NCI-H226 (cell line): ENCODE data around the gene RTN4RL1.
"Not testable (repeated sequence)": the region's sequence is repeated elsewhere in the genome, so short reads cannot be mapped to it uniquely, and the experiment has no call there.

Experiments used
- DNase-seq: peaks from one replicate; pipeline ENCODE4 v3.0.0-alpha.2; 2015

RTN4RL1 gene

GRCh38 chr17:1997927-1998742 is 27.0 kb downstream of the RTN4RL1 start:
- DNase-seq: no peak

- no peak for DNase-seq
Observed at GRCh38 chr17:1997289-1997926, 27.7 kb downstream of the RTN4RL1 start.

GRCh38 chr17:1996800-1997288 is 28.3 kb downstream of the RTN4RL1 start:
- no peak for DNase-seq

- no peak for DNase-seq
Observed at GRCh38 chr17:1995907-1996799, 29.0 kb downstream of the RTN4RL1 start.

- DNase-seq: no peak
Observed at GRCh38 chr17:1995321-1995892, 29.7 kb downstream of the RTN4RL1 start.

- no peak for DNase-seq
Observed at GRCh38 chr17:1994707-1995106, 30.4 kb downstream of the RTN4RL1 start.

- no peak for DNase-seq
Observed at GRCh38 chr17:1992541-1992940, 32.6 kb downstream of the RTN4RL1 start.

GRCh38 chr17:1989135-1989534 is 36.0 kb downstream of the RTN4RL1 start:
- peak; percentile 87 for DNase-seq

- no peak for DNase-seq
Observed at GRCh38 chr17:1986783-1987451, 38.2 kb downstream of the RTN4RL1 start.

GRCh38 chr17:1985686-1986085 is 39.4 kb downstream of the RTN4RL1 start:
- peak; percentile 37 for DNase-seq

GRCh38 chr17:1985093-1985492 is 40.0 kb downstream of the RTN4RL1 start:
- DNase-seq: no peak

GRCh38 chr17:1982793-1983366 is 42.3 kb downstream of the RTN4RL1 start:
- DNase-seq: not testable (repeated sequence)

- DNase-seq: no peak
Observed at GRCh38 chr17:1980665-1981250, 44.4 kb downstream of the RTN4RL1 start.

- no peak for DNase-seq
Observed at GRCh38 chr17:1979182-1979985, 45.8 kb downstream of the RTN4RL1 start.

- no peak for DNase-seq
Observed at GRCh38 chr17:1978396-1978949, 46.7 kb downstream of the RTN4RL1 start.

GRCh38 chr17:1977583-1978395 is 47.3 kb downstream of the RTN4RL1 start:
- DNase-seq: no peak

GRCh38 chr17:1976683-1977064 is 48.5 kb downstream of the RTN4RL1 start:
- no peak for DNase-seq

GRCh38 chr17:1976000-1976682 is 49.0 kb downstream of the RTN4RL1 start:
- DNase-seq: no peak

GRCh38 chr17:1975573-1975972 is 49.6 kb downstream of the RTN4RL1 start:
- DNase-seq: no peak
